DMS153 treated with DMSO at 0.1 percent for 48 hours (cell line): ENCODE results near the gene ARHGAP45.

ENCODE experiments used
- DNase-seq: peaks from one replicate; lab custom pipeline; 2025; ENCODE audit not compliant: unreplicated experiment; lab: John Stamatoyannopoulos, UW

ARHGAP45 gene

GRCh38 chr19:1053176-1054101 lies 13.5 kb upstream of the ARHGAP45 start:
- DNase-seq = no peak

DNA sequence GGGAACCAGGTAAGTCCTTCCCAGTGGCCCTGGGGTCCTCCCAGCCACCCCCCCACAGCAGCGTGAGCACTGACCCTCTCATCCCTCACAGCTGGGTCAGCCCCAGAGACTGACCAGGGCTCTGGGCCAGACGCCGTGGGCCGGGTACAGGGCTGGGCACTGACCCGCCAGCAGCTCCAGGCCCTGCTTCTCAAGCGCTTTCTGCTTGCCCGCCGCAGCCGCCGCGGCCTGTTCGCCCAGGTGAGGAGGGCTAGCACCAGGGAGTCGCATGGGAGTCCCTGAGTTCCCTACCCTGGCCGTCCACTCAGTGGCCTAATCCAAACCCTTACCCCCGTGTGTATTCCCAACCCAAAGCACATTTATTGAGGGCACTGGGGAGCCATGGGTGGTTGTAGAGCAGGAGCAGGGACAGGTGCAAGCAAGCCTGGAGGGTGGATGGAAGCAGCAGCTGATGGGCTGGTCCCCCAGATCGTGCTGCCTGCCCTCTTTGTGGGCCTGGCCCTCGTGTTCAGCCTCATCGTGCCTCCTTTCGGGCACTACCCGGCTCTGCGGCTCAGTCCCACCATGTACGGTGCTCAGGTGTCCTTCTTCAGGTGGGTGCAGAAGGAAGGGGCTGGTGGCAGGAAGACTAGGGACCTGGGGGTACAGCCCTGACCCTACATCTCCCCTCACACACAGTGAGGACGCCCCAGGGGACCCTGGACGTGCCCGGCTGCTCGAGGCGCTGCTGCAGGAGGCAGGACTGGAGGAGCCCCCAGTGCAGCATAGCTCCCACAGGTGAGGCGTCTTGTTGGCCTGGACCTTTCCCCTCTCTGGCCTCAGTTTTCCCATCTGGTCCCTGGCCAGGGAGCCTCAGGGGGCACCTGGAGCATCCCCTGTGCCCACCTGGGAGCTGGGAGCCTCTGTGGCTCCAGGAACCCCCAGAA lies 12.6 kb upstream of the ARHGAP45 start:
- DNase-seq = no peak

DNA sequence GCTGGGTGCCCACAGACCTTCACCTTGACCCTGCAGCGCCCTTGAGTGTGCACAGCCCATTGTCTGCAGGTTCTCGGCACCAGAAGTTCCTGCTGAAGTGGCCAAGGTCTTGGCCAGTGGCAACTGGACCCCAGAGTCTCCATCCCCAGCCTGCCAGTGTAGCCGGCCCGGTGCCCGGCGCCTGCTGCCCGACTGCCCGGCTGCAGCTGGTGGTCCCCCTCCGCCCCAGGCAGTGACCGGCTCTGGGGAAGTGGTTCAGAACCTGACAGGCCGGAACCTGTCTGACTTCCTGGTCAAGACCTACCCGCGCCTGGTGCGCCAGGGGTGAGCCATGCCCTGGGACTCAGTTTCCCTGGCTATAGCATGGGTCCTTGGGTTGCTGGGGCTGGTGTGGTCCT lies 11.9 kb upstream of the ARHGAP45 start:
- DNase-seq = no peak

DNA sequence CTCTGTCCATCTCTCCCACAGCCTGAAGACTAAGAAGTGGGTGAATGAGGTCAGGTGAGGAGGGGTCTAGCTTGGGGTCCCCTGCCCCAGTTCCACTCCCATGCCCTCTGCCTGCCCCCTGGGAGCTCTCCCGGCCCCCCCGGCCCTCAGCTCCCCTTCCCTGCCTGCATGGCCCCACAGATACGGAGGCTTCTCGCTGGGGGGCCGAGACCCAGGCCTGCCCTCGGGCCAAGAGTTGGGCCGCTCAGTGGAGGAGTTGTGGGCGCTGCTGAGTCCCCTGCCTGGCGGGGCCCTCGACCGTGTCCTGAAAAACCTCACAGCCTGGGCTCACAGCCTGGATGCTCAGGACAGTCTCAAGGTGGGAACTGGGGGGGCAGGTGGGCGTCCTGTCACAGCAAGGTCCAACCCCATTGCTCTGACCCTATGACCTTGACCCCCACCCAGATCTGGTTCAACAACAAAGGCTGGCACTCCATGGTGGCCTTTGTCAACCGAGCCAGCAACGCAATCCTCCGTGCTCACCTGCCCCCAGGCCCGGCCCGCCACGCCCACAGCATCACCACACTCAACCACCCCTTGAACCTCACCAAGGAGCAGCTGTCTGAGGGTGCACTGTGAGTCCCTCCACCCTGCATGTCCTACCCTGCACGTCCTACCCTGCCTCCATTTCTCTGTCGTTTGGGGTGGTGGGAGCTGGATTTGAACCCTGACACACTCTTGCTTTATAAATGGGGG lies 10.9 kb upstream of the ARHGAP45 start:
- no peak for DNase-seq

GRCh38 chr19:1057176-1057855 lies 9.7 kb upstream of the ARHGAP45 start:
- DNase-seq = no peak

- DNase-seq = no peak
These were observed 8.9 kb upstream of the ARHGAP45 start for GRCh38 chr19:1058112-1058511.

DNA sequence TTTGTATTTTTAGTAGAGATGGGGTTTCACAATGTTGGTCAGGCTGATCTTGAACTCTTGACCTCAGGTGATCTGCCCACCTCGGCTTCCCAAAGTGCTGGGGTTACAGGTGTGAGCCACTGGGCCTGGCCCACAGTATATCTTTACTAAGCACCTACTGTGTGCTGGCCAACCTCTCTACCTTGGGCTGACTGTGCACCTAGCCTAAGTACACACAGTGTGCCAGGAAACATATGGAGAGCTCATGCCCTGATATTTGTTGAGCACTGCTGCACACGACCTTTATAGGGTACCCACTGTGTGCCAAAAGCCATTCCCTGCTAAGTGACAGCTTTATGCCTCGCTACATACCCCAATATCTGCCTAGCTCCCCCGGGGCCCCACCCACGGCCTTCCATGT lies 6.3 kb upstream of the ARHGAP45 start:
- DNase-seq = no peak

DNA sequence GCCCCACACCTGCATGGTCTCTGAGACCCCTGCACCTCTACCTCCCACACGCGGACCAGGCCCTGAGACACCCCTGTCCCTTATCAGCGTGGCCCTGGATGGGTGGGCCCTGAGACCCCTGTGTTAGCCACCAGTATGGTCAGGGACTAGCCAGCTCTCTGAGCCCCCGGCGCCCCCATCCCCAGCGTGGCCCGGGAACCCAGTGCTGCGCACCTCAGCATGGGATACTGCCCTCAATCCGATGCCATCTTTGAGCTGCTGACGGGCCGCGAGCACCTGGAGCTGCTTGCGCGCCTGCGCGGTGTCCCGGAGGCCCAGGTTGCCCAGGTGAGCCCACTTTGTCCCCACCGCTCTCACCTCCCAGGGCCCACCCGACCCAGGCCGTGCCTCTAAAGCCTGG lies 5.0 kb upstream of the ARHGAP45 start:
- DNase-seq = no peak

GRCh38 chr19:1062387-1063029 lies 4.5 kb upstream of the ARHGAP45 start:
- no peak for DNase-seq

DNA sequence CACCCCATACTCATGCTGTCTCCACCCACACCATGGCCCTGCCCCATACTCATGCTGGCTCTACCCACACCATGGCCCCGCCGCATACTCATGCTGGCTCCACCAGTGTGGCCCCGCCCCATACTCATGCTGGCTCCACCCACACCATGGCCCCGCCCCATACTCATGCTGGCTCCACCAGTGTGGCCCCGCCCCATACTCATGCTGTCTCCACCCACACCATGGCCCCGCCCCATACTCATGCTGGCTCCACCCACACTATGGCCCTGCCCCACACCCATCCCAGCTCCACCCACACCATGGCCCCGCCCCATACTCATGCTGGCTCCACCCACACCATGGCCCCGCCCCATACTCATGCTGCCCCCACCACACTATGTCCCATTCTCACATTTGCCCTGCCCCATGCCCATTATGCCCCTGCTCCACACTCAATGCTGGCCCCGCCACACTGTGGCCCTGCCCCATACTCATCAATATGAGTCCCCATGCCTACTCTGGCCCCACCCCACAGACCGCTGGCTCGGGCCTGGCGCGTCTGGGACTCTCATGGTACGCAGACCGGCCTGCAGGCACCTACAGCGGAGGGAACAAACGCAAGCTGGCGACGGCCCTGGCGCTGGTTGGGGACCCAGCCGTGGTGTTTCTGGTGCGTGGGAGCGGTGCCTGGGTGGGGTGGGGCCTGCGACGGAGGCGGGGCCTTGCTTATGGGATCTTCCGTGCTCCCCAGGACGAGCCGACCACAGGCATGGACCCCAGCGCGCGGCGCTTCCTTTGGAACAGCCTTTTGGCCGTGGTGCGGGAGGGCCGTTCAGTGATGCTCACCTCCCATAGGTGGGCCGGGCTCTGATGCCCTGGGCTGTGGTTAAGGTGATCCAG lies 3.7 kb upstream of the ARHGAP45 start:
- no peak for DNase-seq

DNA sequence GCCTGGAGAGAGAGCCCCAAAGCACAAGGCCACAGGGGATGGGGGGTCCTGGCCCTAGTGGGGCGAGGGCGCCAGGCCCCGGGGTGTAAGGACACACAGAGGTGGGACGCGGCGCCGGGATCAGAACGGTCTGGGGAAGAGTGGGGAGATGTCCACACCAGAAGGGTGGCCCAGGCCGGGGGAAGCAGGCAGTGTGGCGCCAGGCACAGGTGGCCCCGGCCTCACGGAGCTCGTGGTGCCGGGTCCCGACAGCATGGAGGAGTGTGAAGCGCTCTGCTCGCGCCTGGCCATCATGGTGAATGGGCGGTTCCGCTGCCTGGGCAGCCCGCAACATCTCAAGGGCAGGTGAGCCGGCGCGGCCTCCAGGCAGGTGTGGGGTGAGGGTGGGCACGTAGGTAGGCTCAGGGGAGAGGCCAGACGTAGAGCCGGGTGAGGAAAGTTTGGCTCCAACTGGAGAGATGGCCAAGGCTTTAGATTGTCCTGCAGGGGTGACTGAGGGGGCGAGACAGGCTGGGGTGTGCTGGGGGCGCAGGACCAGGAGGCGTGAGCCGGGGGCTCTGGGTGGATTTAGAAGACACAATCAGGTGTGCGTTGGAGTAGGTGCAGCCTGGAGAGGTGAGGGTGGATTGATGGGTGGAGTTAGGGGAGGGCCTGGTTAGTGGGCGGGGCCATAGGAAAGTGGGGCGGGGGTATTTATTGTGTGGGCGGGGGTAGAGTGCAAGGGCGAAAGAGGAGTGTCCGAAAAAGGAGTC lies 2.9 kb upstream of the ARHGAP45 start:
- DNase-seq = no peak

DNA sequence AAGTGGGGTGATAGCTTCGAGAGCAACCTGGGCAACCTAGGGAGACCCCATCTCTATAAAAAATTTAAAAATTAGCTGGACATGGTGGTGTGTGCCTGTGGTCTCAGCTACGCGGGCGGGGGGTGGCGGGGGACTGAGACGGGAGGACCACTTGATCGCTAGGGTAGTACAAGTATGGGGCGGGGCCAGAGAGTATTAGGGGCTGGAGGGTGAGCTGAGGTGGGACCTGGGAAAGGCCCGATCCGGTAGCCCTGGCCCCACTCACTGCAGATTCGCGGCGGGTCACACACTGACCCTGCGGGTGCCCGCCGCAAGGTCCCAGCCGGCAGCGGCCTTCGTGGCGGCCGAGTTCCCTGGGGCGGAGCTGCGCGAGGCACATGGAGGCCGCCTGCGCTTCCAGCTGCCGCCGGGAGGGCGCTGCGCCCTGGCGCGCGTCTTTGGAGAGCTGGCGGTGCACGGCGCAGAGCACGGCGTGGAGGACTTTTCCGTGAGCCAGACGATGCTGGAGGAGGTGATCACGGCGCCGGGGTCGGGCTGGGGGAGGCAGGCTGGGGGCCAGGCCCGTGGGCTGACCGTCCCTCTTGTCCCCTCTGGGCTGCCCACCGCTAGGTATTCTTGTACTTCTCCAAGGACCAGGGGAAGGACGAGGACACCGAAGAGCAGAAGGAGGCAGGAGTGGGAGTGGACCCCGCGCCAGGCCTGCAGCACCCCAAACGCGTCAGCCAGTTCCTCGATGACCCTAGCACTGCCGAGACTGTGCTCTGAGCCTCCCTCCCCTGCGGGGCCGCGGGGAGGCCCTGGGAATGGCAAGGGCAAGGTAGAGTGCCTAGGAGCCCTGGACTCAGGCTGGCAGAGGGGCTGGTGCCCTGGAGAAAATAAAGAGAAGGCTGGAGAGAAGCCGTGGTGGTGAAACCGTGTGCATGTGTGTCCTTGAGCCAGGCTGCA lies 2.0 kb upstream of the ARHGAP45 start:
- no peak for DNase-seq

DNA sequence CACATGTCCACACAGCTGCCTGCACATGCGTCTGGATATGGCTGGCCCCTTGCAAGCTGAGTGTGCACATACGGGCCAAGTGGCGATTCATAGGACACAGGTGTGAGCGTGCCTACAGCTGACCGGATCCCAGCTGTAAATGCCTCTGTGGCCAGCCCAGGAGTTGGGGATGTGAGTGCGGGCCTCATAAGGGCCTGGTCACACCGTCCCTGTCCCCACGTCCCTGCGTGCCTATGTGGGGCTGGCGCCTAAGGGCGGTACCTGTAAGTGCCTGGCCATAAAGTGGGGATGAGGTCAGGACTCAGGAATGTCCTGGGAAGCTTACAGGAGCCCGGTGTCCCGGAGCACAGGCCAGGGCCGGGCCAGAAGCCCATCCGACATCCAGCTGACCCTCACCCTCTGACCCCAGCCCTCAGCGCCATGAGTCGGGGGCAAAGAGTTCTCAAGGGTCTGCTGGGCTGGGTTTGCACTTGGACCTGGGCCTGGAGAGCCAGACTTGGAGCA lies 1.3 kb upstream of the ARHGAP45 start:
- no peak for DNase-seq

GRCh38 chr19:1066251-1066747 lies 668 bp upstream of the ARHGAP45 start:
- no peak for DNase-seq

GRCh38 chr19:1067341-1067957 lies 482 bp downstream of the ARHGAP45 start:
- DNase-seq = no peak
